ENCODE data around the gene KRT34. TPM values are rescaled to one million over a fixed set of nuclear protein-coding genes. Genes with fewer than 3 reads are reported as not detected.

Gene KRT34
- total and polyA plus RNA-seq, 9 donors: not detected

GRCh38 chr17:41328207-41328606 lies 53.9 kb downstream of the KRT34 start:
- no peak for DNase-seq
- TF ChIP-seq EP300 (IDR thresholded peaks at IDR 0.05) (no peak), POLR2A (IDR thresholded peaks at IDR 0.05) (no peak), CTCF (IDR thresholded peaks at IDR 0.05) (no peak)
- Histone ChIP-seq H3K9me3 (no peaks in the 10 kb centered on the region), H3K27ac (no peak overlapping the region), H3K27me3 (no peaks in the 10 kb centered on the region), H3K36me3 (no peaks in the 10 kb centered on the region), H3K4me1 (ENCODE audit: insufficient read depth) (peaks cover 4% of the 10 kb centered on the region), H3K4me3 (no peak overlapping the region)
- intact Hi-C loops (cut with DNase I): no loop called here
- 85 to 93% (median 88%) methylated on average over 7 of the region's 7 CpGs for WGBS, 3 donors

Other genes starting within 250 kb of the KRT34 start
Only the 30 nearest of the 32 such genes appear.
- gene KRTAP4-5, start 232.5 kb downstream of the KRT34 start, total RNA-seq: not detected
- not detected for gene KRTAP4-5, start 232.5 kb downstream of the KRT34 start, polyA plus RNA-seq
- gene KRTAP4-4, start 221.6 kb downstream of the KRT34 start, total RNA-seq: not detected
- gene KRTAP4-4, start 221.6 kb downstream of the KRT34 start, polyA plus RNA-seq: not detected
- not detected for gene KRTAP4-3, start 214.1 kb downstream of the KRT34 start, total RNA-seq
- gene KRTAP4-3, start 214.1 kb downstream of the KRT34 start, polyA plus RNA-seq: not detected
- gene KRTAP4-2, start 204.1 kb downstream of the KRT34 start, total RNA-seq: not detected
- gene KRTAP4-2, start 204.1 kb downstream of the KRT34 start, polyA plus RNA-seq: not detected
- not detected for gene KRTAP4-1, start 197.4 kb downstream of the KRT34 start, total RNA-seq
- not detected for gene KRTAP4-1, start 197.4 kb downstream of the KRT34 start, polyA plus RNA-seq
- not detected for gene KRTAP9-1, start 192.4 kb downstream of the KRT34 start, total RNA-seq
- gene KRTAP9-1, start 192.4 kb downstream of the KRT34 start, polyA plus RNA-seq: not detected
- gene KRTAP9-2, start 155.7 kb downstream of the KRT34 start, total RNA-seq: not detected
- not detected for gene KRTAP9-2, start 155.7 kb downstream of the KRT34 start, polyA plus RNA-seq
- gene KRTAP9-3, start 149.9 kb downstream of the KRT34 start, total RNA-seq: not detected
- not detected for gene KRTAP9-3, start 149.9 kb downstream of the KRT34 start, polyA plus RNA-seq
- not detected for gene KRTAP9-8, start 144.3 kb downstream of the KRT34 start, total RNA-seq
- gene KRTAP9-8, start 144.3 kb downstream of the KRT34 start, polyA plus RNA-seq: not detected
- gene KRTAP9-4, start 132.6 kb downstream of the KRT34 start, total RNA-seq: not detected
- gene KRTAP9-4, start 132.6 kb downstream of the KRT34 start, polyA plus RNA-seq: not detected
- not detected for gene KRTAP9-9, start 126.9 kb downstream of the KRT34 start, total RNA-seq
- gene KRTAP9-9, start 126.9 kb downstream of the KRT34 start, polyA plus RNA-seq: not detected
- gene KRTAP9-6, start 116.9 kb downstream of the KRT34 start, total RNA-seq: not detected
- not detected for gene KRTAP9-6, start 116.9 kb downstream of the KRT34 start, polyA plus RNA-seq
- not detected for gene KRTAP9-7, start 106.6 kb downstream of the KRT34 start, total RNA-seq
- not detected for gene KRTAP9-7, start 106.6 kb downstream of the KRT34 start, polyA plus RNA-seq
- gene KRTAP29-1, start 79.5 kb downstream of the KRT34 start, total RNA-seq: not detected
- gene KRTAP29-1, start 79.5 kb downstream of the KRT34 start, polyA plus RNA-seq: not detected
- gene KRTAP16-1, start 73.0 kb downstream of the KRT34 start, total RNA-seq: not detected
- gene KRTAP16-1, start 73.0 kb downstream of the KRT34 start, polyA plus RNA-seq: not detected
- gene KRTAP17-1, start 66.6 kb downstream of the KRT34 start, total RNA-seq: not detected
- not detected for gene KRTAP17-1, start 66.6 kb downstream of the KRT34 start, polyA plus RNA-seq
- not detected for gene KRT33A, start 31.5 kb downstream of the KRT34 start, total RNA-seq
- not detected for gene KRT33A, start 31.5 kb downstream of the KRT34 start, polyA plus RNA-seq
- not detected for gene KRT33B, start 12.5 kb downstream of the KRT34 start, total RNA-seq
- gene KRT33B, start 12.5 kb downstream of the KRT34 start, polyA plus RNA-seq: not detected
- gene KRT31, start 15.3 kb upstream of the KRT34 start, total RNA-seq: not detected
- gene KRT31, start 15.3 kb upstream of the KRT34 start, polyA plus RNA-seq: not detected
- not detected for gene KRT37, start 42.3 kb upstream of the KRT34 start, total RNA-seq
- not detected for gene KRT37, start 42.3 kb upstream of the KRT34 start, polyA plus RNA-seq
- gene KRT38, start 58.7 kb upstream of the KRT34 start, total RNA-seq: not detected
- gene KRT38, start 58.7 kb upstream of the KRT34 start, polyA plus RNA-seq: not detected
- gene KRT32, start 85.1 kb upstream of the KRT34 start, total RNA-seq: under 1 TPM in 2 of 7 donors, not detected in 5; 0.18 to 0.20 TPM
- under 1 TPM in 1 of 2 donors, not detected in 1; 0.33 TPM for gene KRT32, start 85.1 kb upstream of the KRT34 start, polyA plus RNA-seq
- not detected for gene KRT35, start 98.8 kb upstream of the KRT34 start, total RNA-seq
- not detected for gene KRT35, start 98.8 kb upstream of the KRT34 start, polyA plus RNA-seq
- gene KRT36, start 107.6 kb upstream of the KRT34 start, total RNA-seq: not detected
- gene KRT36, start 107.6 kb upstream of the KRT34 start, polyA plus RNA-seq: under 1 TPM in 1 of 2 donors, not detected in 1; 0.50 TPM
- gene KRT13, start 123.3 kb upstream of the KRT34 start, total RNA-seq: 1 to 10 TPM in 3 of 7 donors, under 1 TPM in 2, not detected in 2; 0.32 to 3.7 (median 3.2) TPM
- gene KRT13, start 123.3 kb upstream of the KRT34 start, polyA plus RNA-seq: 1 to 10 TPM in 1 of 2 donors, under 1 TPM in 1; 0.16 to 1.1 TPM
- 1 to 10 TPM in 1 of 7 donors, under 1 TPM in 5, not detected in 1; 0.17 to 9.4 (median 0.46) TPM for gene KRT15, start 136.6 kb upstream of the KRT34 start, total RNA-seq
- under 1 TPM; 0.11 to 0.22 TPM for gene KRT15, start 136.6 kb upstream of the KRT34 start, polyA plus RNA-seq
- 100 to 1,000 TPM in 4 of 7 donors, 10 to 100 TPM in 3; 68.5 to 653 (median 144) TPM for gene KRT19, start 146.0 kb upstream of the KRT34 start, total RNA-seq
- gene KRT19, start 146.0 kb upstream of the KRT34 start, polyA plus RNA-seq: 100 to 1,000 TPM in 1 of 2 donors, 10 to 100 TPM in 1; 13.3 to 110 TPM
- gene KRT9, start 189.8 kb upstream of the KRT34 start, total RNA-seq: not detected
- gene KRT9, start 189.8 kb upstream of the KRT34 start, polyA plus RNA-seq: not detected
- gene KRT14, start 204.6 kb upstream of the KRT34 start, total RNA-seq: 1 to 10 TPM in 1 of 7 donors, under 1 TPM in 2, not detected in 4; 0.38 to 1.1 (median 0.75) TPM
- not detected for gene KRT14, start 204.6 kb upstream of the KRT34 start, polyA plus RNA-seq
- gene KRT16, start 230.5 kb upstream of the KRT34 start, total RNA-seq: 1 to 10 TPM in 1 of 7 donors, not detected in 6; 1.0 TPM
- gene KRT16, start 230.5 kb upstream of the KRT34 start, polyA plus RNA-seq: not detected

Data from ovary (tissue), 9 donors.